Heart right ventricle (tissue), 16 donors: ENCODE results near the gene TBC1D2B. TPM values are rescaled to one million over a fixed set of nuclear protein-coding genes. Genes with fewer than 3 reads are reported as not detected.

Experiments used
- ATAC-seq, 8 donors: fragments of 200-7000 bp; cut with Tn5 transposase; one replicate each; pipeline ENCODE4 v1.9.1; 2020; ENCODE audit warnings: mild to moderate bottlenecking in 8 of 8, moderate library complexity in 8 of 8, moderate number of reproducible peaks in 1 of 8
- DNase-seq, 2 donors: peaks; one replicate each; pipeline ENCODE4 v3.0.0-alpha.2; 2020
- H3K27ac ChIP-seq, 10 donors: fragments of 200-600 bp; sonication (generic) in 2 of 10; one replicate each; pipeline versions ENCODE4 v1.5.0 to v1.8.0; 2020 to 2022; ENCODE audit warnings: mild to moderate bottlenecking in 3 of 10
- H3K27me3 ChIP-seq, 7 donors: fragments of 200-600 bp; one replicate each; pipeline ENCODE4 v1.8.0; 2021 to 2022; ENCODE audit warnings: mild to moderate bottlenecking in 2 of 7
- H3K36me3 ChIP-seq, 9 donors: fragments of 200-600 bp; sonication (generic) in 1 of 9; one replicate each; pipeline versions ENCODE4 v1.5.0 to v1.8.0; 2020 to 2022; ENCODE audit warnings: mild to moderate bottlenecking in 2 of 9
- H3K4me1 ChIP-seq, 9 donors: fragments of 200-600 bp; sonication (generic) in 1 of 9; one replicate each; pipeline versions ENCODE4 v1.5.0 to v1.8.0; 2020 to 2022; ENCODE audit warnings: mild to moderate bottlenecking in 4 of 9
- H3K4me3 ChIP-seq, 10 donors: fragments of 200-600 bp; sonication (generic) in 2 of 10; one replicate each; pipeline versions ENCODE4 v1.5.0 to v1.8.0; 2020 to 2022; ENCODE audit warnings: mild to moderate bottlenecking in 7 of 10, moderate library complexity in 2 of 10
- H3K9me3 ChIP-seq, 11 donors: fragments of 200-600 bp in 10 of 11; sonication (generic) in 2 of 11; one replicate each; pipeline versions ENCODE4 v1.5.0 to v1.8.0; 2013 to 2022; ENCODE audit warnings: mild to moderate bottlenecking in 2 of 11, control low read depth in 1 of 11, moderate library complexity in 1 of 11
- WGBS, 2 donors: extraction: QIAGEN DNeasy Blood & Tissue Kit; methylation state at CpG; one replicate each; pipeline ENCODE4 v1.1.7; 2013; ENCODE audit warnings: inconsistent platforms in 1 of 2; 5-methylcytosine and 5-hydroxymethylcytosine counted together
- intact Hi-C, 10 donors: fragments of 100-400 bp; cut with DNase I; formaldehyde crosslinking; loops; one replicate each; pipeline versions ENCODE4 v1.11.1 to v1.14.2; 2022
- polyA plus RNA-seq, 2 donors: library from polyadenylated mRNA; stranded (reverse); fragments of 200-250 nt; gene quantifications; one replicate each; pipeline ENCODE4 v1.2.3, GENCODE V29; 2013
- total RNA-seq, 10 donors: library from RNA; stranded (reverse); fragmentation: NEBNext Ultra II Directional in 3 of 10; extraction: Animal tissue kit (Norgen Biotek cat#: 25700) in 3 of 10; gene quantifications; one replicate each; pipeline versions ENCODE4 v1.2.1 to v1.2.4, GENCODE V29; 2021 to 2023
- TF ChIP-seq, protein P1 (sequence below), 9 donors: fragments of 200-600 bp; sonication (generic) in 2 of 9; IDR thresholded peaks; one replicate each; pipeline versions ENCODE4 v1.5.0 to v1.8.0; 2021 to 2022; ENCODE audit warnings: antibody characterized with exemption in 9 of 9, mild to moderate bottlenecking in 5 of 9, moderate library complexity in 1 of 9
- donor health status: Arrhythmogenic right ventricular cardiomyopathy.
- donor health status: ischemic (EF 13 %, LVEDD 7.1; RV severe dilation, severe dysfunction).
- donor health status: healthy with polysubstance abuse.
- donor health status: DM: no; HTN: yes; CAD: no.
- donor health status: DM: no; HTN: no; CAD: no.
- donor health status: ischemic (EF 25% LVEDD 6.9; RV normal size, moderate dysfunction).
- donor health status: ischemic (EF 25% LVEDD 5.7; RV mildly dilated, moderate dysfunction).
- donor health status: healthy.
- donor health status: DM: yes; HTN: yes; CAD: no.
- donor health status: Ischemic cardiomyopathy.
- donor health status: ischemic (EF 35%, LVEDD 5.7; RV mildly dilated, moderate dysfunction).
- donor health status: nonischemic (EF 11% LVEDD 7.7; RV severe dilation, severe dysfunction).
- donor health status: DM: yes; HTN: yes; CAD: no.
- donor health status: PGD.
- donor health status: ischemic (EF 29% LVEDD 5.4; RV normal size, mild dysfunction).
- donor health status: nonischemic (EF 23%, LVEDD 6.1; RV moderate dilation, normal function).

TBC1D2B gene
- total and polyA plus RNA-seq, 12 donors: 4.7 to 20.8 (median 9.6) TPM

DNA sequence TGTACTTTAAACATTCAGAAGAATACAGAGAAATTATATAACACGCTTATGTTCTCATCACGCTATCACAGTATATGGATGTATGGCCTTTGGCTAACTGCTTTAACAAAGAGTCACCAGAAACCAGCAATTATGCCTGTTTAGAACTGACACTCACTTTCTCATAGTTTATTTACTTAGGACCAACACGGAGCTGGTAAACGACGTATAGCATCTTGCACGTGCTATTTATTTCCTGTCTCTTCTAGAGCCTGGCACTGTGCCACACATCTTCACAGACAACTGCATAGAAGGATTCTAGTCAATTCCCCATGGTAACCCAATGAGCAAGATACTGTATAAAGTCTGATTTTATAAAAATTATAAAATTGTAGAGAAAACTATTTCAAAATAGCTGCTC, 43.6 kb downstream of the TBC1D2B start:
- H3K36me3 ChIP-seq: peaks cover 0 to 36% (median 7%) of the 10 kb centered on the region in 9 donors
- intact Hi-C loops: loop anchor here in 1 of 10 donors (5.0 kb wide), 1 partner anchor 43 kb away; the partner anchor contains the start of gene TBC1D2B
- no peak overlapping the region for H3K4me3 ChIP-seq
- ATAC-seq (no peak), DNase-seq (no peak)
- peak overlapping the region in 3 of 10 donors; percentile 46 to 87 (median 65) for H3K27ac ChIP-seq
- TF ChIP-seq, protein P1, sequence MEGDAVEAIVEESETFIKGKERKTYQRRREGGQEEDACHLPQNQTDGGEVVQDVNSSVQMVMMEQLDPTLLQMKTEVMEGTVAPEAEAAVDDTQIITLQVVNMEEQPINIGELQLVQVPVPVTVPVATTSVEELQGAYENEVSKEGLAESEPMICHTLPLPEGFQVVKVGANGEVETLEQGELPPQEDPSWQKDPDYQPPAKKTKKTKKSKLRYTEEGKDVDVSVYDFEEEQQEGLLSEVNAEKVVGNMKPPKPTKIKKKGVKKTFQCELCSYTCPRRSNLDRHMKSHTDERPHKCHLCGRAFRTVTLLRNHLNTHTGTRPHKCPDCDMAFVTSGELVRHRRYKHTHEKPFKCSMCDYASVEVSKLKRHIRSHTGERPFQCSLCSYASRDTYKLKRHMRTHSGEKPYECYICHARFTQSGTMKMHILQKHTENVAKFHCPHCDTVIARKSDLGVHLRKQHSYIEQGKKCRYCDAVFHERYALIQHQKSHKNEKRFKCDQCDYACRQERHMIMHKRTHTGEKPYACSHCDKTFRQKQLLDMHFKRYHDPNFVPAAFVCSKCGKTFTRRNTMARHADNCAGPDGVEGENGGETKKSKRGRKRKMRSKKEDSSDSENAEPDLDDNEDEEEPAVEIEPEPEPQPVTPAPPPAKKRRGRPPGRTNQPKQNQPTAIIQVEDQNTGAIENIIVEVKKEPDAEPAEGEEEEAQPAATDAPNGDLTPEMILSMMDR (IDR thresholded peaks at IDR 0.05): no peak
- WGBS, 2 donors: 51 to 68% methylated on average over 6 of the region's 6 CpGs
- H3K27me3 ChIP-seq: no peaks in the 10 kb centered on the region
- peaks cover 10 to 77% (median 49%) of the 10 kb centered on the region in 9 donors for H3K4me1 ChIP-seq
- no peaks in the 10 kb centered on the region for H3K9me3 ChIP-seq

DNA sequence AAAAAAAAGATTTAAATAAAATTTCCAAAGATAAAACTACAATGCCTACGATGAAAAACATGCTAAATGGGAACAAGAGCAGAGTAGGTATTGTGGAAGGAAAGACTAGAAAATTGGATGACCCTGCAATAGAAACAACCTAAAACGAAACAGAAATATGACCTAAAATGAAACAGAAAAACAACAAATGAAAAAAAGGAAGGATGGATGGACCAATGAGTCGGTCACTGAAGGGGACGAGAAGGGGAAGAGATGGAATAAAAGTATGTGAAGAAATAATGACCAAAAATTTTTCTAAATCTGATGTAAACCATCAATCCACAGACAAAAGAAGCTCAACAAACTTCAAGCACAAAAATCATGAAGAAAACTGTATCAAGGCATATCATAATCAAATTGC, 44.8 kb downstream of the TBC1D2B start:
- intact Hi-C loops: loop anchor here in 1 of 10 donors (5.0 kb wide), 1 partner anchor 45 kb away; the partner anchor contains the start of gene TBC1D2B
- Histone ChIP-seq H3K9me3 (no peaks in the 10 kb centered on the region), H3K4me1 (peaks cover 10 to 65% (median 38%) of the 10 kb centered on the region in 9 donors), H3K36me3 (peaks cover 0 to 40% (median 7%) of the 10 kb centered on the region in 9 donors), H3K27ac (peak overlapping the region in 2 of 10 donors; percentile 12 to 87), H3K27me3 (no peaks in the 10 kb centered on the region), H3K4me3 (no peak overlapping the region)
- TF ChIP-seq, protein P1 (IDR thresholded peaks at IDR 0.05): no peak
- DNase-seq (no peak), ATAC-seq (no peak)
- WGBS, 2 donors: 86 to 93% methylated on average over 4 of the region's 4 CpGs

DNA sequence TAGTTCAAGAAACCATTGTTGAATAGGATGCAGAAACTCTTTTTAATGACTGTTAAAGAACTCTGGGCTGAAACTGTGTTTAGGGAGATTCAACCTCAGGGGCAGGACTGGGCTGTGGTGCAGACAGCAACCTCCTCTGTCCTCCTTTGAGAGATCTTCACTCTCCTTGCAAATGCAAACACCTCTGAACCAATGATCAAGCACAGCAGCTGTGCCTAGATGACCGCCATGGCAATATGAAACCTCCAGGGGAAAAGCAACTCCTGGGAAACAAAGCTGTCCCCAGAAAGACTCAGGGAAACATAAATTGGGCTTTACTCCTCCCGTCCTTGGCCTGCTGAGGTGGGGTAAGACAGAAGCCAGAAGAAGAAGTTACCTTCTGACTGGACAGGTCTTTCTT, 52.6 kb downstream of the TBC1D2B start:
- peak overlapping the region in 8 of 10 donors; percentile 28 to 89 (median 68) for H3K27ac ChIP-seq
- H3K9me3 ChIP-seq: no peaks in the 10 kb centered on the region
- no peak for DNase-seq
- TF ChIP-seq, protein P1 (IDR thresholded peaks at IDR 0.05): no peak
- intact Hi-C loops: loop anchor here in 1 of 10 donors (10.0 kb wide), 1 partner anchor 50 kb away; the partner anchor contains the start of gene TBC1D2B
- H3K27me3 ChIP-seq: no peaks in the 10 kb centered on the region
- H3K4me1 ChIP-seq: peaks cover 4 to 36% (median 26%) of the 10 kb centered on the region in 9 donors
- H3K36me3 ChIP-seq: peaks cover 0 to 99% (median 16%) of the 10 kb centered on the region in 9 donors
- ATAC-seq: peak in 1 of 8 donors; percentile 4
- no peak overlapping the region for H3K4me3 ChIP-seq
- 75 to 86% methylated on average over 2 of the region's 2 CpGs for WGBS, 2 donors

DNA sequence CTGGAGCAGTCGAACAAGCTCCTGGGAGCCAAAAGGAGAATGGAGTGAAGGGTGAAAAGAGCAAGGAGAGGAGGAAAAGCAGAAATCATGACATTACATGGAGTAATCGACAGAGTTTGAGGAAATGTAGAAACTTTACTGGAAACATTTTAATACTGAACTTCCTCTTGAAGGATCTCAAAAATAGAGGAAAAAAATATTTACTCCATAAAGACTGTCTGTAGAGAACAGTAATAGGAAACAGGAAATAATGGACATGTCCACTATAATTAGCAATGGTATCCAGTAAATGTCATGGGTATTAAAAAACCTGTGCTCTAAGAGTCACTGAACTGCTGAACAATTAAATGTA, 53.0 kb downstream of the TBC1D2B start:
- Histone ChIP-seq H3K27ac (peak overlapping the region in 9 of 10 donors; percentile 43 to 89 (median 68)), H3K9me3 (no peaks in the 10 kb centered on the region), H3K4me3 (no peak overlapping the region), H3K36me3 (peaks cover 0 to 99% (median 12%) of the 10 kb centered on the region in 9 donors), H3K27me3 (no peaks in the 10 kb centered on the region), H3K4me1 (peaks cover 4 to 36% (median 26%) of the 10 kb centered on the region in 9 donors)
- intact Hi-C loops: loop anchor here in 1 of 10 donors (10.0 kb wide), 1 partner anchor 50 kb away; the partner anchor contains the start of gene TBC1D2B
- ATAC-seq (peak in 4 of 8 donors; percentile 21 to 39 (median 26)), DNase-seq (no peak)
- TF ChIP-seq, protein P1 (IDR thresholded peaks at IDR 0.05): no peak
- WGBS, 2 donors: 55 to 65% methylated on average over 2 of the region's 2 CpGs
